GM18517 (cell line): Measurements from ENCODE around the gene ELL.

ENCODE experiments used
- ATAC-seq: cut with Tn5 transposase; IDR thresholded peaks from one replicate; pipeline ENCODE4 v1.9.1; 2021; ENCODE audit warnings: mild to moderate bottlenecking, moderate library complexity; ENCODE audit not compliant: unreplicated experiment

Gene ELL

DNA sequence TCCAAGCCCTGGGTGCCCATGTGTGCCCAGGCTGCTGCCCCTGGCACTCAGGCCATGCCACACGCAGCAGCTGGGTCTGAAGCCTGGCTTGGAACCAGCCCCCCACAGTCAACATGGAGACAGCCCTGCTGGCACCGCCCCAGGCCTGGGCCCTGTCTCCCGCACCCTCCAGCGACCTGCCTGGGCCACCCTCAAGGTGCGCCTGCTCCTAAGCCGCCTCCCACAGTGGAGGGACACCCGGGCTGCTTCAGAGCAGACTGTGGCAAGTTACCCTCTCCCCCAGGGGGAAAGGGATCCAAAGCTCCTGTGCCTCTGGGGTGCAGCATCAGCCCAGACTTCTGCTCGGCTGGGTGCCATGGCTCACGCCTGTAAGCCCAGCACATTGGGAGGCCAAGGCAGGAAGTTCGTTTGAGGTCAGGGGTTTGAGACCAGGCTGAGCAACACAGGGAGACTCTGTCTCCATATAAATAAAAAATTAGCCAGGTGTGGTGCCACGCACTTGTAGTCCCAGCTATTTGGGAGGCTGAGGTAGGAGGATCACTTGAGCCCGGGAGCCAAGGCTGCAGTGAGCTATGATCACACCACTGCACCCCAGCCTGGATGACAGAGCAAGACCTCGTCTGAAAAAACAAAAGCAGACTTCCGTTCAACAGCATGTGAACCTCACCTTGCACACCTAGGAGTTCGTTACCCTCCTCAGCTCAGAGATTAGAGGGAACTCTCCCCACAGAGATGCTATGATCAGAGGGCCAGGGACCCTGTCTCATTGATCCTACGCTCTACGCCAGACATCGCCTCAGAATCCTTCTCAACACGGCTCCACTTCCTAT, 15.6 kb downstream of the ELL start:
- ATAC-seq, result no peak

- no peak for ATAC-seq
These were observed 16.8 kb downstream of the ELL start for GRCh38 chr19:18504886-18505610.

- ATAC-seq, result no peak
These were observed 17.6 kb downstream of the ELL start for GRCh38 chr19:18503971-18504885.

DNA sequence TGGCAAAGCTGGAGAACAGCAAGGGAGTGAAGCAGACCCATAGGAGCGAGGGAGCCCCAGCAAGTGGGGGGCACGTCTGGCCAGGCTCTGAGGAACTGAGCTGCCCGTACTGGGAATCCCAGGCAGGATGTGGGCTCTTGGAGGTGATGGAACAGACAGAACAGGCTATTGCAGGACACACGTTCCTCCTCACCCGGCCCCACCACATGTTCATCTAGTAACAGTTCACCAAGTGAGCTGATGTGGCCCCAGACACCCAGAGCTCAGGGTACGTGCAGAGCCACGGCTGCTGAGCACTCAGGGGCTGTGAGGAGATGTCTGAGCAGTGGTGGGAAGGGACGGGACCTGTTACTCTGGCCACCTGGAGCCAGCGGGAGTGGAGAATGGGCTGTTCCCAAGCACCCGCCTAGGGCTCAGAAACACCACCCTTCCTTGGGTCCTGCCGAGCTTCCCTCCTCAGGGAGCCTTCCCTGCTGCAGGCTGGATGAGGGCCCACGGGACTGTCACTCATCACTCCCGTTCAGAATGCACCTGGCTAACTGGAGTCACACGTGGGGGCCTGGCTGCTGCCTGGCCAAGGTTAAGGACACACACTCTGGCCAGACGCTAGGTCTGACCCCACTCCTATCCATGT, 18.4 kb downstream of the ELL start:
- no peak for ATAC-seq

DNA sequence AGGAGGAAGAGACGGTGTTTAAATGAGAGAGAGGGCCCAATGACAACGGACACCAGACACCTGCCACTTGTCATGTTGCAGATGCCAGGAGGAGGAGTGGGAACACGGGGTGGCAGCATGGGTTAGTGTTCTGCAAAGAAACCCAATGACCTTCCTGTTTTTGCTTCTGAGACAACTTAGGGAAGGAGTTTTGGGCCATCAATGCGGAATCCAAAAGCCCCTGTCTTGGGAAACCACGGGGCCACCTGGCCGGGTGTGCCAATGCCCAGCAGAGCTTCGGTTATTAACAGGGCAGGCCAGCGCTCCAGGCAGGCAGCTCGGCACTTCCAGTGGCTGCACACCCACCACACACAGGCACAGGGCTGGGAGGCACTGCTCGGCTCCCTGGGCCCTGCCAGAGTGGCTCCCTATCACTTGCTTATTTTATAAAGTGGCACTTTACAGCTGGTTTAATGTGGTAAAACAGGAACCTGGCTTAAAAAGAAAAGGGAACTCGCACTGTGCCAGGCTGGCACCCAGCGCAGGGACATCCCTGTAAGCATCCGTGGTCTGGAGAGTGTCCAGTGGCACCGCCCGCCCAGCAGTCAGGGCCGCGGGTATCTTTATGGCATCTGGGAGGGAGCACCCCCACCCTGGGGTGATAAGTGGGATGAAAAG, 19.1 kb downstream of the ELL start:
- no peak for ATAC-seq

- ATAC-seq, result no peak
These were observed 19.6 kb downstream of the ELL start for GRCh38 chr19:18502246-18502637.

GRCh38 chr19:18501832-18502231, 20.0 kb downstream of the ELL start:
- no peak for ATAC-seq

DNA sequence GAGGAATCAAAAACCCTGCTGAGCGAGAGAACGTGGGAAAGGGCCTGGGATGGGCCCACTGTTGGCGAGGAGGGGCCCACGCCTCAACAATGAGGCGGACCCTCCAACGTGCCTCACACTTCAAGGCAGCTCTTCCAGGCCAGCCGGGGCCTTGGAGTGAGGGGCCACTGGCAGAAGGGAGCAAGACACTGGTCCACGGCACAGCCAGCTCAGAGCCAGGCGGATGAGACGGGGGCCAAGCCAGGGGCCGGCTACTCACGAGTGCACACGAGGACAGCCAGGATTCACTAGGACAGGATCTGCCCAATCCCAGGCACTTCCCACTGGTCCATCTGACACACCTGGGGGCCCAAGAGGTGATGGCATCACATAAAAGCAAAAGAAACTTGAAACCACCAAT, 20.5 kb downstream of the ELL start:
- no peak for ATAC-seq

DNA sequence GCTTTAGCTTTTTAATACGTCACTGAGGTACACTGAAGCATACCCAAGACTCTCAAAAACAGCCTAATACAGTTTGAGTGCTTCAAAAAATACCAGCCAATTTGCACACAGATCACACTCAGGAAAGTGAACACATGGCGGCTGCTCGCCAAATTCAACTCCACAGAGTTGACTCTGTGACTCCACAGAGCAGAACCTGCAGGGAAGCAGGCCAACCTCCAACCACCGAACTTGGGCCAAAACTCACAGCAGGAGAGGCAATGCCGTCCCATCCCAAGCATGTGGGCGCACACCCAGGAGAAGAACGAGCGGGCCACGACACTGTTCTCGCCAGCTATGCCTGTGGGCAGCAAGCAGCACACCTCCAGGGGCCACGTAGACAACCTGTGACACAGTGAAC, 21.1 kb downstream of the ELL start:
- ATAC-seq, result no peak

DNA sequence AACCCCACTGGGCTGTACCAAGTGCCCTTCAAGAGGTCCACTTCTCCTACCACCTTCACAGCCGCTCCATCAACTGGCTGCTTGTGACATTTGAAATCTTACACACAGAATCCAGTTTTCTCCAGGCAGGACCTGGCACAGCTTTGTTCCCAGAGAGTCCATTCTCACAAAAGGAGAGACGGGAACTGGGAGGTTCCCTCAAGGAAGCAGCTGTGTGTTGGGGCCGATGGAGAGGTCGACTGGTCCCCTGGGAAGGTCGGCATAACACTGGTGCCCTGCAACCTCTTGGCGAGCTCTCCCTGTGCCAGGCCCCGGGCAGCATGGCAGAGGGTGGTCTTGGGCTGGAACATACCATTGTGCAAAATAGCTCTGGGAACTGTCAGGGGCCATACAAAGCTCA, 21.5 kb downstream of the ELL start:
- no peak for ATAC-seq

GRCh38 chr19:18499055-18499775, 22.7 kb downstream of the ELL start:
- ATAC-seq, result no peak

GRCh38 chr19:18496980-18497256, 25.0 kb downstream of the ELL start:
- no peak for ATAC-seq

DNA sequence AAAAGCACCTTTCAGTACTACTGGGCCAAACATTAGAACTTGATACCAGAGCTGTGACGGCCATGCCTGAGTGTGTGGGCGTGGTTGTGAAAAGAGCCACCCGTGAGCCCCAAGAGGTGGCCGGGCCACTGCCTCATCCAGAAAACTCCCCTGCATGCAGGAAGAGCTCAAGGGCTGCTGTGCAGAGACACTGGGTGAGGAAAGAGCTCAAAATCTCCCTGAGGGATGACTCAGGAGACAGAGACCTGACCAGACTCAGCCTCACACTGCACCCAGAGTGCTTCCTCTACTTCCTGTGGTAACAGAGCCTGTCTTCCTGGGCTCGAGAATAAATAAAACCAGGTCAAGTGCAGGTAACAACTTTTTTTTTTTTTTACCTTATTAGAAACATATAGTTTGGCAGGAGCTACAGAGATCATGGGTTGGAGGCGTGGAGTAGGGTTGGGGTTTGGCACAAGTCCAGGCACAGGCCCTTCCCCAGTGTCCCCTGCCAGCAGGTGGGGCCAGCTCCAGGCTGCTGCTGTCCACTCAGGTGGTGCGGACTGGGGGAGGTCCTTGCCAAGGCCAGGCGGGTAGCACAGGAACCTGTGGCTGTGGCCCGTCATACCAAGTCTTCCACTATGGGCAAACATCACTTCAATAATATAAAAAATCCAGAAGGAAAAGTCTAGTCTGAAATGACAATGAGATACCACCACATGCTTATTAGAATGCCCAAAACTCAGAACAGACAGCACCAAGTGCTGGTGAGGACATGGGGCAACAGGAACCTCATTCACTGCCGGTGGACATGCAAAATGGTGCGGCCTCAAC, 25.5 kb downstream of the ELL start:
- ATAC-seq, result no peak

GRCh38 chr19:18495204-18495911, 26.5 kb downstream of the ELL start:
- ATAC-seq, result no peak

DNA sequence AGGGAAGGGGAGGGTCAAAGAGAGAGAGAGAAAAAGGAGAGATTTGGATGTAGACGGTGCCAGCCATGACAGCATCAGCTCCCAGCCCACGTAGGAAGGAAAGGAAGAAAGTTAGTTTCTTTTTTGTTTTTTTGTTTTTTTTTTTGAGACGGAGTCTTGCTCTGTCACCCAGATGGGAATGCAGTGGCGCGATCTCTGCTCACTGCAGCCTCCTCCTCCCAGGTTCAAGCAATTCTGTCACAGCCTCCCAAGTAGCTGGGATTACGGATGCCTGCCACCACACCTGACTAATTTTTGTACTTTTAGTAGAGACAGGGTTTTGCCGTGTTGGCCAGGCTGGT, 27.6 kb downstream of the ELL start:
- no peak for ATAC-seq

DNA sequence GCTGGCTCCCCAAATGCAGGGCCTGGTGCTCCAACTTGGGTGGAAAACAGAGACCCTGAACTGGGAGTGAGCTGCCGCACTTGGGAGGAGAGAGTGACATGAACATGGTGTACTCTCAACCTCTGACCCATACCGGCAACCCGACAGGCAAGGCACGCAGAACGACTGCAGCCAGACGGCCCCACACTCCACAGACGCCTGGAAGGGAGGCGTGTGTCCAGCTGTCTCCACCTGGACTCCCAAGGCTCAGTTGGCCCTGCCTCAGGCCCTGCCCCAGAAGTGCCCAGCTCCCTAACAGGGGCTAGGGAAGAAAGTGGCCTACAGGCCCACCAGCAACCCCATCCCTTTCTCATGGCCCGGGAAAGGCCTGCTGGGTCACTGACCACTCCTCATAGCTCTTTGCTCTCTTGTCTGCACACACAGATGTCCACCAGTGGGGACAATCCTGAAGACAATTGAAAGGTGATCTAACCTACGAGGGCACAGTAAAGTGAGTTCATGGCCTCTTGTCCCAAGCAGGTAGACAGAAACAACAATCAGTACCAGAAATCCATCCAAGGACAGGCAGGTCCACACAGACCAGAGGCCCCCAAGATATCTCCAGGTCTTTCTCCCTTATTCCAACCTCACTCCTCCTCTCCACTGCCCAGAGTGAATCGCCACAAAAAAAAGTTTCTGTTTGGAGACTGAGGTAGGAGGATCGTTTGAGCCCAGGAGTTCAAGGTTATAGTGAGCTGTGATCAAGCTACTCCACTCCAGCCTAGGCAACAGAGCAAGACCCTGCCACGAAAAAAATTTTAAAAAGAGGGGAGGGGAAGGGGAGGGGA, 28.2 kb downstream of the ELL start:
- ATAC-seq, result no peak

GRCh38 chr19:18491995-18492953, 29.6 kb downstream of the ELL start:
- ATAC-seq, result no peak
